GM19463 (cell line): ENCODE data around the gene ABCB8.
"Not testable (repeated sequence)": the region's sequence is repeated elsewhere in the genome, so short reads cannot be mapped to it uniquely, and the experiment has no call there.

ENCODE experiments used
- ATAC-seq: cut with Tn5 transposase; IDR thresholded peaks from one replicate; pipeline ENCODE4 v1.9.1; 2021; ENCODE audit warnings: mild to moderate bottlenecking, moderate library complexity; ENCODE audit not compliant: unreplicated experiment

The ABCB8 gene

DNA sequence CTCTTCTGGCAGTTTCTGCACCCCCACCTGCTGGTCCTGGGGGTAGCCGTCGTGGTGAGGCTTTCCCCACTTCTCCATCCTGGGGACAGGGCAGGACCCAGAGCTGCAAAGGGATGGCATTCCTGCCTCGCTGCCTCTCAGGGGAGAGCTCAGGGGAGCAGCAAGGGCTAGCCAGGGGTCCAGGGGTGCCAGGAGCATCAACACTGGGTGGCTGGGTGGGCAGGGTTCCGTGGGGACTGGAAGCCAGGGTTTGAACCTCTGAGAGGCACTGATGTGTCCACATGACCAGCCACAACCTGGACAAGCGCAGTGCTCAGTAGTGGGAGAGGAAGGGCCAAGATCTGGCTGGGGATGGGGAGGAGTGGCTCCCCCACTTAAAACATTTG, 5.6 kb downstream of the ABCB8 start:
- no peak for ATAC-seq

DNA sequence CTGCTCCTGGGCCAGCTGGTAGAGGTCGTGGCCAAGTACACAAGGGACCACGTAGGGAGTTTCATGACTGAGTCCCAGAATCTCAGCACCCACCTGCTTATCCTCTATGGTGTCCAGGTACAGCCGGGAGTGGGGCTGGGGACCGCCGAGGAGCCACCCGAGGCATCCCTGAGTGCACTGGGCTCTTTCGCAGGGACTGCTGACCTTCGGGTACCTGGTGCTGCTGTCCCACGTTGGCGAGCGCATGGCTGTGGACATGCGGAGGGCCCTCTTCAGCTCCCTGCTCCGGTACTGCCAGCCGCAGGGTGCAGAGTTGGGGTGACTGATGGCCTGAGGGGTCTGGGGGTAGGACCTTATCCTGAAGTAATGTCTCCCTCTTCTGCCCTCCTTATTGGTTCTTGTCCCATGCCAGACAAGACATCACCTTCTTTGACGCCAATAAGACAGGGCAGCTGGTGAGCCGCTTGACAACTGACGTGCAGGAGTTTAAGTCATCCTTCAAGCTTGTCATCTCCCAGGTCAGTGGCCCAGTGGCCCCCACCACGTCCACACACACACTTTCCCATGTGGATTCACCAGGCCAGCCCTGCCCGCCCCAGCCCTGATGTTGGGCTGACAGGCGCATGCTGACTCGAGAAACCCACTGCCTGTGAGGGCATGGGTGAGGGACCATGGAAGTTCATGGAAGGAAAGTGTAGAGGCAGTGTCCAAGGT, 6.2 kb downstream of the ABCB8 start:
- ATAC-seq = no peak

GRCh38 chr7:151035026-151035717, 6.9 kb downstream of the ABCB8 start:
- no peak for ATAC-seq

DNA sequence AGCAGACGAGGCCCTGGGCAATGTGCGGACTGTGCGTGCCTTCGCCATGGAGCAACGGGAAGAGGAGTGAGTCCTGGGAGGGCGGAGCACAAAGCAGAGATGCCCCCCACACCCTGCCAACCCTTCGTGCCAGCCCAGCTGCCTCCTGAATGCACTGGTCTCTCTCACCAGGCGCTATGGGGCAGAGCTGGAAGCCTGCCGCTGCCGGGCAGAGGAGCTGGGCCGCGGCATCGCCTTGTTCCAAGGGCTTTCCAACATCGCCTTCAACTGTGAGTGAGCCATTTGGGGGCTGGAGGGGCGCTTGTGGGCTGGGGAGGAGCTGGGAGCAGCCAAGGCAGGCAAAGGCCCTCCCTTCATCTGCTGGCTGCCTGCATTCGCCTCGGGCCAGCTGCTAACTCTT, 7.7 kb downstream of the ABCB8 start:
- ATAC-seq = no peak

GRCh38 chr7:151038951-151039849, 10.9 kb downstream of the ABCB8 start:
- ATAC-seq = peak; percentile 80

DNA sequence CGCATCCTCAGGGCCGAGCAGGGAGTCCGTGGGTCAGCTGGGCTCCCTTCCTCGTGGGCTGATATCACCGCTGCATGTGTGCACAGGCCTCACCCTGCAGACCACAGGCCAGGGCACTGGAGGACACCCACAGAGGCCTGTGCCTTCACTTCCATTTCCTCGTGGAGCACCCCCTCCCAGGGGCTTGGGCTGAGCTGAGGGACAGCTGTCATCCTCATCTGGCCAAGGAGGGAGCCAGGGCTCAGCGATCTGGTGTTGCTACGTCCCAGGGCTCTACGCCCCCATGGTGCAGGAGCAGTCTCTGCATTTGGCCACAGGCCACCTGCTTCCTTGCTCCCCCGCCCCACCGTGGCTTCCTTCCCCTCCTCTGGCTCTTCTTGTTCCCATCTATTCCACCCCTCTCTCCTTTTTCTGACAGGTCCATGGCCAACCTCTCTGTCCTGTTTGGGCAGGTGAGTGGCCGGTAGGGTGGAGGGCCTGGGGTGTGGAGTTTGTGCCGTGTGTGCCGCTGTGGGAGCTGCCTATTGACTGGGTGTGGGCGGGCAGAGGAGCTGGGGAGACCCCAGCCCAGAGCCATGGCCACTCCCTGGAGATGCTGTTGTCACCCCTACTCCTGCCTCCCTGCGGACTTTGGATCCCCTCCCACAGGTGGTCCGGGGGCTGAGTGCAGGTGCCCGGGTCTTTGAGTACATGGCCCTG, 11.7 kb downstream of the ABCB8 start:
- no peak for ATAC-seq

GRCh38 chr7:151040616-151041375, 12.5 kb downstream of the ABCB8 start:
- no peak for ATAC-seq

DNA sequence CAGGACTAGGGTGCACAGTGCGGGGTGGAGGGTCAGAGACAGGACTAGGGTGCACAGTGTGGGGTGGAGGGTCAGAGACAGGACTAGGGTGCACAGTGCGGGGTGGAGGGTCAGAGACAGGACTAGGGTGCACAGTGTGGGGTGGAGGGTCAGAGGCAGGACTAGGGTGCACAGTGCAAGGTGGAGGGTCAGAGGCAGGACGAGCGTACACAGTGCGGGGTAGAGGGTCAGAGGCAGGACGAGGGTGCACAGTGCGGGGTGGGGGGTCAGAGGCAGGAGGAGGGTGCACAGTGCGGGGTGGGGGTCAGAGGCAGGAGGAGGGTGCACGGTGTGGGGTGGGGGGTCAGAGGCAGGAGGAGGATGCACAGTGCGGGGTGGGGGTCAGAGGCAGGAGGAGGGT, 15.2 kb downstream of the ABCB8 start:
- ATAC-seq = not testable (repeated sequence)

GRCh38 chr7:151043959-151044358, 15.7 kb downstream of the ABCB8 start:
- ATAC-seq = no peak

- no peak for ATAC-seq
Observed at GRCh38 chr7:151045262-151045661, 17.0 kb downstream of the ABCB8 start.

DNA sequence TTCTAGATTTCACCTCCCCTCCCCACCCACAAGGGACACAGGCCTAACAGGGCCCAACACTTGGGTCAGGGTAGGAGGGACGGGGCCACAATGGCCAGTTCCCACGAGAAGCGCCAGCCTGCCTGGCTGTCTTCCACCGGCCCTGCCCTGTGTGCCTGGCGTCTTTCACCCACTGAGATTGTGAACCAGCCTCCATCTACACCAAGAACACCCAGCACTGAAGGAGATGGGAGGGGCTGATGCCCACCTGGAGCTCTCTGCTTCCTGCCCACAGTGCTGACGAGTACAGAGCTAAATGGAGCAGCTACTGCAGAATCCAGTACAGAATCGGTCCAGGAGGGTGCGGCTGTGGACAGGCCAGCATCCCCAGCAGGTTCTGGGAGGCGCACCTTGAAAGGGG, 17.7 kb downstream of the ABCB8 start:
- ATAC-seq = no peak

DNA sequence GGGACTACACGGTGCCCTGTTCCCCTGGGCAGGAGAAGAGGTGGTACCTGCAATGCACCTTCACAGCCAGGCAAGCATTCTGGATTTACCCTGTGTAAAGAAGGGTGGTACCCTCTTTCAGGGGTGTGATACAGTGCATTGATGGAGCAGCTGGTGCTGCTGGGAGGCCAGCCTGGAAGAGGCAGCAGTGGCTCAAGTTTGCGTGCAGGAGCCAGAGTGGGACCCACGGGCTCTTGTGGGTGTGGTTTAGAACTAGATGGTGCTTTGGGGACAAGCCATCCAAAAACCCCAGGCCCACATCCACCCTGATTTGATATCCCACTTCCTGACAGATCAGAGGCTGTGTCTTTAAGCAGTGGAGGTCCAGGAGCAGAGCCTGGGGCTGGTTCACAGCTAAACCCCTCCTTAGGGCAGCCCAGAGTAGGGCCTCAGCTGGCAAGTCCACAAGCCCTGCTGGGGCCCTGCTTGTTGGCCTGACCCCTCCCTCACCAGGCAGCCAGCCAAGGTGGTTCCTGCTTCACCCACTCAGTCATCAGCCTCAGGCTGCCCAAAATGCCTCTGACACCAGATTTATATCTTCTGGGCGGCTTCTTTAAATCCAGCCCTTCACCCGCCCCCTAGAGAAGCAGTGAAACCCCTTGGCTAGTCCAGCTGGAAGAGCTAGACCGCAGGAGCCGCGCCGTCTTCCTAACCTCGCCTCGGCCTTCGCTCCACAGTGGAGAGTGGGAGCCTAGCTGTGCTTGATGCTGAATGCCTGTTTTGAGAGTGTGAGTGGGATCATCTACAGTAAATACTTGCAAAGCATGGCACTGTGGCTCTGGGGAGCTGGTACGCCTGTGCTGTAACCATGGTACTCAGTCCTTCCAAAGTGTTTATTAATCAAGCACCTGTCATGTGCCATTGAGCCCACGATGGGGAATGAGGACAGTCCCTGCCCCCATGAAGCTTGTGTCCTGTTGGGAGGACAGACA, 18.6 kb downstream of the ABCB8 start:
- no peak for ATAC-seq

DNA sequence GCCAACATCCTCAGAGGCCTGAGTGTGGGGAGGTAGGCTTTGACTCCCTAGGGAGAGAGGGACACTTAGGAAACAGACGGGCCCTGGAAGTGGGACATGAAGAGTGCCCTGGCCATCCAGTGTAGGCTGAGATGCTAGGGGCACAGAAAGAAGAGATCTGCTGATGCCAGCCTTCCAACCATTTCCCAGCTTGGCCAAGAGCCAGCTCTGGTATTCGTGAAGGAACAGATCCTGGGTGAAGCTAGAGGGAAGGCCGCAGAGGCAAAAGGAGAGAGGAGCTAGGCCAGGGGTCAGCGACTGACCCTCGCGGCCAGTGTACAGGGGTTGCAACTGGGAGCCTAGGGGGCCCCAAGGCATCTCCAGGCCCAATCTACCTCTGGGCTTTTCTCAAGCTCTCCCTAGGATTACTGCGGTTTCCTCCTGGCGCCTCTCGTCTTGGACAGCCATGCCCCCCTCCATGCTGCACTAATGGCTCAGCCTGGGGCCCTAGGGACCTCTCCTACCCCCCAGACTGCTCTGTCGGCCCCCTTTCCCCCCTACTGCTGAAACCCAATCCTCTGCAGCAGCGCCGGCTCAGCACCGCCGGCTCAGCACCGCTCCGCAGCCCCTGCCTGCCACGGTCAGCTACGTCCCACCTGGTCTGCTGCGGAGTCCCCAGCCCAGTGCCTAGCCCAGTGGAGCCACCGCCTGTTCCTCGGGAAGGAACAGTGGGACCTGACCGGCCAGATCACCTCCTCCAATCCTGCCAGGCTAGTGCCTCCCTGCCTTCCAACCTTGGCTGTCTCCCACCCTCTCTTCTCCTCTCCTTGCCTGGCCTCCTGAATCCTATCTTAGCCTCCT, 19.9 kb downstream of the ABCB8 start, which contains the start of gene ASIC3:
ASIC3 (plus strand) TSS at position 556 of the 840 bp plus-strand sequence. CDS start 355 bp downstream, outside the sequence.
- no peak for ATAC-seq

DNA sequence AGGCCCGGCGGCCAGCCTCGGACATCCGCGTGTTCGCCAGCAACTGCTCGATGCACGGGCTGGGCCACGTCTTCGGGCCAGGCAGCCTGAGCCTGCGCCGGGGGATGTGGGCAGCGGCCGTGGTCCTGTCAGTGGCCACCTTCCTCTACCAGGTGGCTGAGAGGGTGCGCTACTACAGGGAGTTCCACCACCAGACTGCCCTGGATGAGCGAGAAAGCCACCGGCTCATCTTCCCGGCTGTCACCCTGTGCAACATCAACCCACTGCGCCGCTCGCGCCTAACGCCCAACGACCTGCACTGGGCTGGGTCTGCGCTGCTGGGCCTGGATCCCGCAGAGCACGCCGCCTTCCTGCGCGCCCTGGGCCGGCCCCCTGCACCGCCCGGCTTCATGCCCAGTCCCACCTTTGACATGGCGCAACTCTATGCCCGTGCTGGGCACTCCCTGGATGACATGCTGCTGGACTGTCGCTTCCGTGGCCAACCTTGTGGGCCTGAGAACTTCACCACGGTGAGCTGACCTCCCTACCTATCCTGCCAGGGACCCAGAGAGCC, 20.7 kb downstream of the ABCB8 start:
- ATAC-seq = no peak

DNA sequence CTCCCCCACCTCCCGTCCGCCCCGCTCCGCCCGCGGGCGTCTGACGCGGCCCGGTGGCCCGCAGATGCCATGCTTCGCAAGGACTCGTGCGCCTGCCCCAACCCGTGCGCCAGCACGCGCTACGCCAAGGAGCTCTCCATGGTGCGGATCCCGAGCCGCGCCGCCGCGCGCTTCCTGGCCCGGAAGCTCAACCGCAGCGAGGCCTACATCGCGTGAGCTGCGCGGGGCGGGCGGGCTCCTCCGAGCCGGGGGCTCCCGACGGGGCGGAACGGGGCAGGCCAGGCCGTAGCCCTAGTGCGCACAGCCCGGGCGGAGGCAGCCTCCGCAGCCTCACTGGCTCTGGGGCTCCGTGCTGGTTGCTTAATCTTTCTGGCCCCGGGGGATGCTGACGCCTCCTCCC, 22.9 kb downstream of the ABCB8 start:
- ATAC-seq = no peak

GRCh38 chr7:151053096-151053495, 24.8 kb downstream of the ABCB8 start:
- no peak for ATAC-seq

GRCh38 chr7:151053751-151054150, 25.5 kb downstream of the ABCB8 start:
- ATAC-seq = no peak

GRCh38 chr7:151056283-151056665, 28.0 kb downstream of the ABCB8 start:
- ATAC-seq = no peak
